DOHH2 (cell line): ENCODE measurements around the gene C2orf76.

Experiments used
- CTCF ChIP-seq: fragments of 200-600 bp; sonication (generic); IDR thresholded peaks from one replicate; pipeline ENCODE4 v1.5.1; 2014; ENCODE audit warnings: antibody characterized with exemption, mild to moderate bottlenecking, low read depth, low read length; ENCODE audit not compliant: poor library complexity, severe bottlenecking
- EZH2phosphoT487 ChIP-seq: fragments of 200-600 bp; sonication (generic); IDR thresholded peaks from 2 replicates; pipeline ENCODE4 v1.6.1; 2017; ENCODE audit warnings: borderline replicate concordance, mild to moderate bottlenecking, antibody characterized with exemption, low read length, moderate library complexity, mixed read lengths

- TF ChIP-seq CTCF = no peak
- no peak for TF ChIP-seq EZH2phosphoT487
Observed at GRCh38 chr2:119338272-119338671, 28.4 kb downstream of the C2orf76 start.
